Glomerular visceral epithelial cell (primary cell): ENCODE results near the gene SGCE.
"Not testable (repeated sequence)": the region's sequence is repeated elsewhere in the genome, so short reads cannot be mapped to it uniquely, and the experiment has no call there.

Experiments
- DNase-seq: peaks from one replicate; pipeline ENCODE4 v3.0.0-alpha.2; 2016; ENCODE audit errors: extremely low spot score

SGCE gene

DNA sequence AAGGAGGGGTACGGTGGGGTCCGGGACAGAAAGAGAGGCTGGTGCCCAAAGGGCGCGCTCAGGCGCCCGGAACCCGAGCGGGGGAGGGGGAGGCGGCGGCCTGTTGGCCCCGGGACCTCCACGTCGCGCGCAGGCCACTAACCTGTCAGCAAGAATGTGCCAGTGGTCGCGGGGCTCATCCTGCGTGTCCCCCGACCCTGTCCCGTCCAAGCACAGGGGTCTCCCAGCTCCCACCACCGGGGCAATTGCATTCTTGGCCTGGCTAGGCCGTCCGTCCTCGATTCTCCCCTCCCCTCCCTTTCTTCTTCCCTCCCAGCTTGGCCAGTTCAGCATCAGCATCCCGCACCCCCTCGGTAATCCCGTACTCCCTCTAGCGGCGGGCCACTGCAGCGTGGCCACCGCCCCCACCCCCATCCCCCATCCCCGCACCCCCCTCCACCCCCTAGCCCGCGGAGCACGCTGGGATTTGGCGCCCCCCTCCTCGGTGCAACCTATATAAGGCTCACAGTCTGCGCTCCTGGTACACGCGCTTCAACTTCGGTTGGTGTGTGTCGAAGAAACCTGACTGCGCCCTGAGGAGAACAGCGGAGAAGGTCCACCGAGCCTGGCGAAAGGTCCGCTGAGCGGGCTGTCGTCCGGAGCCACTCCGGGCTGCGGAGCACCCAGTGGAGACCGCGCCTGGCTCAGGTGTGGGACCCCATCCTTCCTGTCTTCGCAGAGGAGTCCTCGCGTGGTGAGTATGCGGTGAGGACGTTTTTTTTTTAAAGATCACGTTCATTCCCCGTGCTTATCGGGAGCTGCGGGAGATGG, at the start of gene SGCE:
TSS of gene SGCE (minus strand) at position 286 of the 810 bp plus-strand sequence. CDS start at position 251, 35 bp downstream.
- peak; percentile 84 for DNase-seq

DNA sequence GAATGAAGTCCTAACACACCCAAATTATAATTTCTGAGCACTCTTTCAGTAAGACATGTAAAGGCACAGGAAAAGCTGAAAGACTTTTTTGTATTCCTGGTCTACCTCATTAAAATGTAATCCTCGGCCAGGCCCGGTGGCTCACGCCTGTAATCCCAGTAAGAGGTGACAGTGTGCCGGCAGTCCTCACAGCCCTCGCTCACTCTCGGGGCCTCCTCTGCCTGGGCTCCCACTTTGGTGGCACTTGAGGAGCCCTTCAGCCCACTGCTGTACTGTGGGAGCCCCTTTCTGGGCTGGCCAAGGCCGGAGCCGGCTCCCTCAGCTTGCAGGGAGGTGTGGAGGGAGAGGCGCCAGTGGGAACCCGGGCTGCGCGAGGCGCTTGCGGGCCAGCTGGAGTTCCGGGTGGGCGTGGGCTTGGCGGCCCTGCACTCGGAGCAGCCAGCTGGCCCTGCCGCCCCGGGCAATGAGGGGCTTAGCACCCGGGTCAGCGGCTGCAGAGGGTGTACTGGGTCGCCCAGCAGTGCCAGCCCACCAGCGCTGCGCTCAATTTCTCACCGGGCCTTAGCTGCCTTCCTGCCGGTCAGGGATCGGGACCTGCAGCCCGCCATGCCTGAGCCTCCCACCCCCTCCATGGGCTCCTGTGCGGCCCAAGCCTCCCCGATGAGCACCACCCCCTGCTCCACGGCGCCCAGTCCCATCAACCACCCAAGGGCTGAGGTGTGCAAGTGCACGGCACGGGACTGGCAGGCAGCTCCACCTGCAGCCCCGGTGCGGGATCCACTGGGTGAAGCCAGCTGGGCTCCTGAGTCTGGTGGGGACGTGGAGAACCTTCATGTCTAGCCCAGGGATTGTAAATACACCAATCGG, 49.5 kb upstream of the SGCE start:
- not testable (repeated sequence) for DNase-seq

- DNase-seq: peak; percentile 23
Measured at GRCh38 chr7:94701555-94701973, 45.6 kb upstream of the SGCE start.

DNA sequence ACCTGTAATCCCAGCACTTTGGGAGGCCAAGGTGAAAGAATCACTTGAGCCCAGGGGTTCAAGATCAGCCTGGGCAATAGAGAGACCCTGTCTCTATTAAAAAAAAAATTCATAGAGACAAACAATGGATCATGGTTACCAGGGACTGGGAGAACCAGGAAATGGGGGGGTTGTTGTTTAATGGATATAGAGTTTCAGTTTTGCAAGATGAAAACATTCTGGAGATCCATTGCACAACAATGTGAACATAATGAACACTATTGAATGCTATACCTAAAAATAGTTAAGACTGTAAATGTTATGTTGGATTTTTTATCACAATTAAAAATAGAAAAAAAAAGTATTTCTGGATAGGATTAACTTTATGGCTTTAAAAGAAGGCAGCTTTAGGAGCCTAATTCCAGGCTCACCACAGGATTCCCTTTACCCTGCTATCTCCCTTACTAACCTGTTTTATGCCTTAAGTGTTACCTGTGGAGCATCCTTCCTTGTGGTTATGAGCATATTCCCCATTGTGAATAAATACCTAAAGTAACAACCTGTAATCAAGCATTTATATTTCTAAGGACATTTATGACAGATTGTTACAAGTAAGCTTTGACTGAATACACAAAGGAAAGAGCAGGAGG, 45.1 kb upstream of the SGCE start:
- no peak for DNase-seq

DNA sequence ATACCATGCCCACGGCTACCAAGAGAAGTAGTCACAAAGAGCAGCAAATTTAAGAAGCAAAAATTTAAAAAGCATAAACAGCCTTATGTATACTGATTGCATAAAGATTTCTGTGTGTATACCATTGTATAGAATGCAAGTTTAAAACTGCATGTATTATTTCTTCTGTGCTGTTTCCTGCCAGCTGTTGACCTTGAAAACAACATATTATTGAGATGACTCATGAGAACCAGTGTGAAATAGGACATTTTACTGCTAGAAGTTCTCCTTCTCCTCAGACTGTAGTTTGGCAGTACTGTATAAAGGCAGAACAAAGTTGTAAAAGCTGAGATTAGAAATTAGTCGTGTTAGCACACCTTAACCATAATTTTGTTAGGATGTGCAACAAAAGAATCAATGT, 42.3 kb upstream of the SGCE start:
- peak; percentile 56 for DNase-seq

- DNase-seq: peak; percentile 76
Measured at GRCh38 chr7:94697035-94697974, 41.4 kb upstream of the SGCE start.

- DNase-seq: no peak
Measured at GRCh38 chr7:94687810-94688209, 31.9 kb upstream of the SGCE start.

GRCh38 chr7:94687076-94687475, 31.1 kb upstream of the SGCE start:
- DNase-seq: no peak

DNA sequence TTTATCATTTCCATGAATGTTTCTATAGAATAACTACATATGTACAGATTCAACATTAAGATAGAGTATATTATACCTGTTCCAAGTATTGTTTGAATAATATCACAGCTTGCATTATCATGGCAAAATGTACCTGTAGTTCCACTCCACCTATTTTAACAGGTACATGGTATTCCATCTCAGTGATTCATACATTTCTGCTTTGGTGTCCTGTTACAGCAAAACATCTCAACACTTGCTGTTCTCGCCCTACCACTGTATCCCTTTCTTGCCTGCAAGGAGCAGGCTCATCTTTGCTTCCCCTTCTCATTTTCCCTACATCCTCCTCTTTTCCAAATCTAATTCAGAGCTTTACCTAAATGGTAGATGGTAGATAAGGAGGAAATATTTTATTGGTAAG, 27.1 kb upstream of the SGCE start:
- DNase-seq: no peak

DNA sequence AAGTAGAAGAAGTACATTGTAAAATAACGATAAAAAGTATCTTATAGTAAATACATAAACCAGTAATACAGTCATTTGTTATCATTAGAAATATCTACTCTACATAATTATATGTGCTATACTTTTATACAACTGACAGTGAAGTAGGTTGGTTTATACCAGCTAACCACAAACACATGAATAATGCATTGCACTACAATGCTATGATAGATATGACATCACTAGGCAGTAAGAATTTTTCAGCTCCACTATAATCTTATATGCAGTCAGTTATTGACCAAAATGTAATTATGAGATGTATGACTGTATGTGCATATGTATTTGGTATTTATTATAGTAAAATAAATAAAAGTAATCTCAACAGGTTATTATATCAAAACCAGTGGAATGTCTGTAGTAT, 23.4 kb upstream of the SGCE start:
- DNase-seq: no peak

GRCh38 chr7:94676431-94676830, 20.5 kb upstream of the SGCE start:
- DNase-seq: no peak

GRCh38 chr7:94675356-94675755, 19.4 kb upstream of the SGCE start:
- DNase-seq: no peak

- DNase-seq: no peak
Measured at GRCh38 chr7:94671444-94672235, 15.7 kb upstream of the SGCE start.

- DNase-seq: no peak
Measured at GRCh38 chr7:94669773-94670495, 14.0 kb upstream of the SGCE start.

GRCh38 chr7:94666879-94667587, 11.1 kb upstream of the SGCE start:
- DNase-seq: no peak

- no peak for DNase-seq
Measured at GRCh38 chr7:94665426-94665825, 9.5 kb upstream of the SGCE start.

DNA sequence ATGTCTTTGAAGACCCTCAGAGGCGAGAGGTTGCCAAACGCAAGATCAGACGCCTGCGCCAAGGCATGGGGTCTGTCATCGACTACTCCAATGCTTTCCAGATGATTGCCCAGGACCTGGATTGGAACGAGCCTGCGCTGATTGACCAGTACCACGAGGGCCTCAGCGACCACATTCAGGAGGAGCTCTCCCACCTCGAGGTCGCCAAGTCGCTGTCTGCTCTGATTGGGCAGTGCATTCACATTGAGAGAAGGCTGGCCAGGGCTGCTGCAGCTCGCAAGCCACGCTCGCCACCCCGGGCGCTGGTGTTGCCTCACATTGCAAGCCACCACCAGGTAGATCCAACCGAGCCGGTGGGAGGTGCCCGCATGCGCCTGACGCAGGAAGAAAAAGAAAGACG, 8.1 kb upstream of the SGCE start:
- DNase-seq: no peak

GRCh38 chr7:94662548-94662947, 6.6 kb upstream of the SGCE start:
- DNase-seq: peak; percentile 6

DNA sequence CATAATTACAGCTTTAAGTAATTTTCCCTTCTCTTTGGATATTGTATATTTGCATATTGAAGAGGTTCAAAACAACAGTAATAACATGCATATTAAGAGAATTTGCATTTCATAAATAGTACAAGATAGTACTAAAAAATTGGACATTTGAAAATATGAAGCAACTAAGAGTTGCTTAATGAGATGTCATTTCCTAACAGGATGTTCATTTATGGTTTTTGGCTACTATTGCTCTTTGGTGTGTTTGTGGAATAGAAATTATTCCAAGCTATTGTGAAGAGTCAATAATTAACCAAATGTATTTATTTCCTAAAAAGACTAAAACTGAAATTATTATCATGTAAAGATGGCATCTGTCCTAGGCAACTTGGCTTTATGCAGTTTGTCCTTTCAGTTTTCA, 4.1 kb upstream of the SGCE start:
- no peak for DNase-seq
